Skin epidermis (tissue), 12 donors: Measurements from ENCODE around the gene DBN1.
"Not testable (repeated sequence)": the region's sequence is repeated elsewhere in the genome, so short reads cannot be mapped to it uniquely, and the experiment has no call there.

Source experiments
- H3K27ac ChIP-seq, 21 experiments: fragments of 200-600 bp; sonication (generic) in 11 of 21; one replicate each; pipeline ENCODE4 v1.5.0; 2020; ENCODE audit warnings: mild to moderate bottlenecking in 3 of 21, inconsistent platforms in 2 of 21, moderate library complexity in 2 of 21
- H3K4me3 ChIP-seq, 7 experiments: fragments of 200-600 bp; sonication (generic) in 2 of 7; one replicate each; pipeline ENCODE4 v1.5.0; 2020; ENCODE audit warnings: inconsistent platforms in 2 of 7, mild to moderate bottlenecking in 2 of 7, moderate library complexity in 1 of 7

DBN1 gene

GRCh38 chr5:177426566-177427210 is 46.7 kb downstream of the DBN1 start, which contains the start of gene GRK6:
GRK6 (plus strand) TSS chr5:177426676; CDS start chr5:177426846, 170 bp downstream.
- peak within 1 kb of the TSS; percentile 74 to 97 (median 93) for H3K27ac ChIP-seq
- peak within 1 kb of the TSS; percentile 61 to 90 (median 69) for H3K4me3 ChIP-seq

- Histone ChIP-seq H3K27ac (peak overlapping the region; percentile 57 to 95 (median 88)), H3K4me3 (peak overlapping the region; percentile 24 to 76 (median 50))
Measured at GRCh38 chr5:177425801-177426565, 47.5 kb downstream of the DBN1 start.

GRCh38 chr5:177425196-177425800 is 48.1 kb downstream of the DBN1 start:
- Histone ChIP-seq H3K4me3 (peak overlapping the region; percentile 24 to 76 (median 50)), H3K27ac (peak overlapping the region; percentile 57 to 95 (median 88))

- Histone ChIP-seq H3K4me3 (no peak overlapping the region), H3K27ac (no peak overlapping the region)
Measured at GRCh38 chr5:177423671-177424070, 49.8 kb downstream of the DBN1 start.

- no peak overlapping the region for H3K4me3 ChIP-seq
Measured at GRCh38 chr5:177421062-177421798, 52.2 kb downstream of the DBN1 start.

GRCh38 chr5:177420472-177420871 is 53.0 kb downstream of the DBN1 start:
- H3K4me3 ChIP-seq, H3K27ac ChIP-seq: not testable (repeated sequence)

More at GRCh38 chr5:177421062-177421798, 52.2 kb downstream of the DBN1 start:
- H3K27ac ChIP-seq = no peak overlapping the region

GRCh38 chr5:177419046-177419445 is 54.4 kb downstream of the DBN1 start:
- H3K27ac ChIP-seq = no peak overlapping the region

GRCh38 chr5:177417081-177417480 is 56.4 kb downstream of the DBN1 start:
- not testable (repeated sequence) for H3K4me3 ChIP-seq
- H3K27ac ChIP-seq = peak overlapping the region in 1 of 21 experiments; percentile 36

More at GRCh38 chr5:177419046-177419445, 54.4 kb downstream of the DBN1 start:
- H3K4me3 ChIP-seq = no peak overlapping the region

GRCh38 chr5:177414481-177414880 is 59.0 kb downstream of the DBN1 start:
- Histone ChIP-seq H3K27ac (no peak overlapping the region), H3K4me3 (no peak overlapping the region)

GRCh38 chr5:177412603-177413233 is 60.7 kb downstream of the DBN1 start:
- peak overlapping the region in 7 of 21 experiments; percentile 7 to 76 (median 44) for H3K27ac ChIP-seq

GRCh38 chr5:177410575-177410974 is 62.9 kb downstream of the DBN1 start:
- Histone ChIP-seq H3K27ac (peak overlapping the region in 2 of 21 experiments; percentile 27 to 29), H3K4me3 (no peak overlapping the region)

More at GRCh38 chr5:177412603-177413233, 60.7 kb downstream of the DBN1 start:
- H3K4me3 ChIP-seq = no peak overlapping the region

- Histone ChIP-seq H3K4me3 (no peak within 1 kb of the TSS), H3K27ac (no peak within 1 kb of the TSS)
Measured at GRCh38 chr5:177409043-177409801, 64.2 kb downstream of the DBN1 start, which contains the start of gene F12. F12 (minus strand) TSS chr5:177409564; CDS start chr5:177409527, 37 bp downstream.
